DMS 273 (cell line): ENCODE data around the gene P3H2.

Experiments
- DNase-seq: peaks from one replicate; lab custom pipeline; 2025; ENCODE audit not compliant: unreplicated experiment; lab: John Stamatoyannopoulos, UW

P3H2 gene

GRCh38 chr3:190019844-190020243 is 100.9 kb downstream of the P3H2 start:
- no peak for DNase-seq

GRCh38 chr3:190019006-190019405 is 101.7 kb downstream of the P3H2 start:
- DNase-seq, result no peak

GRCh38 chr3:190018460-190018859 is 102.2 kb downstream of the P3H2 start:
- no peak for DNase-seq

GRCh38 chr3:190017521-190018288 is 103.0 kb downstream of the P3H2 start:
- peak; percentile 8 for DNase-seq

- DNase-seq, result no peak
Observed at GRCh38 chr3:190016966-190017365, 103.7 kb downstream of the P3H2 start.

- DNase-seq, result no peak
Observed at GRCh38 chr3:190014940-190015339, 105.8 kb downstream of the P3H2 start.

GRCh38 chr3:190013943-190014924 is 106.5 kb downstream of the P3H2 start:
- DNase-seq, result no peak

GRCh38 chr3:190012784-190013183 is 107.9 kb downstream of the P3H2 start:
- no peak for DNase-seq

GRCh38 chr3:190012314-190012782 is 108.3 kb downstream of the P3H2 start:
- DNase-seq, result no peak

- DNase-seq, result no peak
Observed at GRCh38 chr3:190010486-190010885, 110.2 kb downstream of the P3H2 start.

GRCh38 chr3:190009614-190010013 is 111.1 kb downstream of the P3H2 start:
- DNase-seq, result no peak

- DNase-seq, result no peak
Observed at GRCh38 chr3:190008432-190008831, 112.3 kb downstream of the P3H2 start.

- no peak for DNase-seq
Observed at GRCh38 chr3:190005343-190006113, 115.2 kb downstream of the P3H2 start.

- no peak for DNase-seq
Observed at GRCh38 chr3:190004656-190005055, 116.0 kb downstream of the P3H2 start.

- no peak for DNase-seq
Observed at GRCh38 chr3:190003681-190004123, 117.0 kb downstream of the P3H2 start.

GRCh38 chr3:190003068-190003467 is 117.6 kb downstream of the P3H2 start:
- DNase-seq, result no peak

- DNase-seq, result no peak
Observed at GRCh38 chr3:190001426-190001825, 119.3 kb downstream of the P3H2 start.

- DNase-seq, result no peak
Observed at GRCh38 chr3:190000861-190001196, 119.9 kb downstream of the P3H2 start.

- DNase-seq, result no peak
Observed at GRCh38 chr3:190000187-190000860, 120.4 kb downstream of the P3H2 start.

- no peak for DNase-seq
Observed at GRCh38 chr3:189999718-190000117, 121.0 kb downstream of the P3H2 start.

- peak; percentile 65 for DNase-seq
Observed at GRCh38 chr3:189995129-189995528, 125.6 kb downstream of the P3H2 start.
